Loucy (cell line): ENCODE results near the gene PLXDC1.
A peak's percentile ranks its signal among the peaks of the same experiment; 100 is the strongest.

Experiments used
- H2AFZ ChIP-seq: fragments of 200-600 bp; sonication (generic); 2 replicates; pipeline ENCODE4 v1.6.0; 2016; ENCODE audit warnings: antibody characterized with exemption, mild to moderate bottlenecking, low read length, moderate library complexity
- H3F3A ChIP-seq: fragments of 200-600 bp; 2 replicates; pipeline ENCODE4 v1.6.0; 2016; ENCODE audit warnings: antibody characterized with exemption, low read depth, mild to moderate bottlenecking
- H3K27me3 ChIP-seq: fragments of 200-600 bp; sonication (generic); 2 replicates; pipeline ENCODE4 v1.6.1; 2014; ENCODE audit warnings: low read length, mild to moderate bottlenecking; ENCODE audit not compliant: insufficient read depth, poor library complexity, severe bottlenecking
- H3K36me3 ChIP-seq: fragments of 200-600 bp; sonication (generic); 2 replicates; pipeline ENCODE4 v1.6.1; 2016; ENCODE audit warnings: low read length; ENCODE audit not compliant: insufficient read depth
- H3K4me1 ChIP-seq: fragments of 200-600 bp; sonication (generic); 2 replicates; pipeline ENCODE4 v1.5.1; 2014; ENCODE audit warnings: low read length, mild to moderate bottlenecking; ENCODE audit not compliant: insufficient read depth, poor library complexity, severe bottlenecking
- H3K4me2 ChIP-seq: fragments of 200-600 bp; sonication (generic); 2 replicates; pipeline ENCODE4 v1.6.0; 2014; ENCODE audit warnings: antibody characterized with exemption, low read length, low read depth, mild to moderate bottlenecking; ENCODE audit not compliant: poor library complexity, severe bottlenecking
- H3K4me3 ChIP-seq: fragments of 200-600 bp; sonication (generic); 2 replicates; pipeline ENCODE4 v1.5.1; 2014; ENCODE audit warnings: low read length, mild to moderate bottlenecking, mixed read lengths; ENCODE audit not compliant: poor library complexity, severe bottlenecking
- H3K79me2 ChIP-seq: fragments of 200-600 bp; sonication (generic); 2 replicates; pipeline ENCODE4 v1.6.1; 2014; ENCODE audit warnings: low read length; ENCODE audit not compliant: insufficient read depth
- H3K9ac ChIP-seq: fragments of 200-600 bp; sonication (generic); 2 replicates; pipeline ENCODE4 v1.6.0; 2014; ENCODE audit warnings: mild to moderate bottlenecking, low read depth, low read length, moderate library complexity; ENCODE audit not compliant: poor library complexity, severe bottlenecking
- H3K9me2 ChIP-seq: fragments of 200-600 bp; sonication (generic); replicated peaks from 2 replicates; pipeline ENCODE4 v1.6.1; 2016; ENCODE audit warnings: low read depth, low read length, mixed read lengths
- H3K9me3 ChIP-seq: fragments of 200-600 bp; sonication (generic); 2 replicates; pipeline ENCODE4 v1.6.1; 2014; ENCODE audit warnings: mild to moderate bottlenecking, antibody characterized with exemption, low read length, low read depth; ENCODE audit not compliant: insufficient read depth
- H4K20me1 ChIP-seq: fragments of 200-600 bp; sonication (generic); 2 replicates; pipeline ENCODE4 v1.6.0; 2014; ENCODE audit warnings: antibody characterized with exemption, low read length, mild to moderate bottlenecking; ENCODE audit not compliant: insufficient read depth, poor library complexity, severe bottlenecking
- CTCF ChIP-seq: fragments of 200-600 bp; sonication (generic); conservative IDR thresholded peaks from 2 replicates; pipeline ENCODE4 v1.5.1; 2014; ENCODE audit warnings: mild to moderate bottlenecking, antibody characterized with exemption, low read length
- EZH2phosphoT487 ChIP-seq: fragments of 200-600 bp; IDR thresholded peaks from 2 replicates; pipeline ENCODE4 v1.6.1; 2018; ENCODE audit warnings: antibody characterized with exemption, mild to moderate bottlenecking, moderate library complexity, borderline replicate concordance

The PLXDC1 gene

DNA sequence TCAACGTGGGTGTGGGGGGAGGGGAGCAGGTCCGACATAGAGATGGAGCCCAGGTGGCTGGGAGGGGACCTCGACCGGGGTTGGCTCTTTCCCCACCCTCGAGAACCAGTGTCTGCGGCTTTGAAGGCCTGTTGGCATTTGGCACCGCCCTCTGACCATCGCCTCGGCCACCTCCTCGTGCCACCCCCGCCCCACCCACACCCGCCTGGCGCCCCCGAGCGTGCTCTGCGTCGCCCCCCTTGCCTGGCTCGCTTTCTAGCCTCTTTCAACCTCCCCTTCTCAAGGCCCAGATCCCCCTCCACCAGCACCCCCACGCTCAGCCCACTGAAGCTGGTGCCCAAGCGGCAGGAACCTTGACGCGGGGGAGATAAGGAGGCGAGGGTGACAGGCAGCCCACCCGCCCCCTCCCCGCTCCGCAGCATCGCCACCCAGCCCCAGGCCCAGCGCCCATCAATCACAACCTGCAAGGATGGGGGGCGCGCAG, 45.4 kb upstream of the PLXDC1 start:
- Histone ChIP-seq H4K20me1 (peaks cover 58% of the 10 kb centered on the region), H3K4me3 (peak overlapping the region; percentile 95), H2AFZ (peak overlapping the region; percentile 69), H3K27me3 (peaks cover 4% of the 10 kb centered on the region), H3K4me2 (peak overlapping the region; percentile 97), H3K79me2 (peaks cover 72% of the 10 kb centered on the region), H3F3A (peaks cover 3% of the 10 kb centered on the region; the same call in 1 of the 2 replicates), H3K9me3 (no peaks in the 10 kb centered on the region), H3K9me2 (no peaks in the 10 kb centered on the region), H3K4me1 (peaks cover 59% of the 10 kb centered on the region), H3K9ac (peak overlapping the region; percentile 96), H3K36me3 (peaks cover 22% of the 10 kb centered on the region; the same call in 1 of the 2 replicates)
- TF ChIP-seq EZH2phosphoT487, result no peak
- no peak for TF ChIP-seq CTCF

DNA sequence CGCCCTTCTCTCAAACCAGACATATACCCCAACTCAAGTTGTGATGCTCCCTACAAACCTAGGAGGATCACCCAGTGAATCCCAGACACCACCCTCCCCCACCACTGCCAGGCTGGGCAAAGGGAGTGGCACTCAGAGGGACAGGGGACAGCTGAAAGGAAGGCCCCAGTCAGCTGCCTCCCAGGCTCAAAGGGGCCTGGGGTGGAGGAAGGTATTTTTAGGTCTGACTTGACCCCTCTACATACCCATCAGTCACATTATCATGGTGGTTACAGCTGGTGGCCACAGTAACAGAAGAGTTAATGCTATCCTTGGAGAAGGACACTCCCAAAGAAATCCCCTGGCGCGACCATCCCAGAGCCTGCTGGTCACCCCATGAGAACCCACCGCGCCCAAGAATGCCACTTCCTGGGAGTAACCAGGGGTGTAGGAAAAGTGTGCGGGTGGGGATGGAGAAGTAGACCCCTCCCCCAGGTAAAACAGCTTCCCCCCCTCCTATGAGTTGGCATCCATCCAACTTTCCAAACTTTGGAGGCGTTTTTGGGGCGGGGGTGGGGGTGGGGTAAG, 44.9 kb upstream of the PLXDC1 start:
- Histone ChIP-seq H3K4me2 (peak overlapping the region; percentile 97), H3K36me3 (peaks cover 24% of the 10 kb centered on the region; the same call in 1 of the 2 replicates), H4K20me1 (peaks cover 53% of the 10 kb centered on the region), H3K79me2 (peaks cover 67% of the 10 kb centered on the region), H3K4me1 (peaks cover 55% of the 10 kb centered on the region), H2AFZ (no peak overlapping the region), H3F3A (peaks cover 3% of the 10 kb centered on the region; the same call in 1 of the 2 replicates), H3K9me2 (no peaks in the 10 kb centered on the region), H3K27me3 (peaks cover 4% of the 10 kb centered on the region), H3K4me3 (peak overlapping the region; percentile 95), H3K9me3 (no peaks in the 10 kb centered on the region), H3K9ac (peak overlapping the region; percentile 96)
- no peak for TF ChIP-seq EZH2phosphoT487
- TF ChIP-seq CTCF, result no peak

GRCh38 chr17:39195568-39196160, 44.2 kb upstream of the PLXDC1 start:
- Histone ChIP-seq H3K9me2 (no peaks in the 10 kb centered on the region), H3K9ac (peak overlapping the region; percentile 96), H3K4me2 (peak overlapping the region; percentile 97), H2AFZ (no peak overlapping the region), H3K4me1 (peaks cover 49% of the 10 kb centered on the region), H3K36me3 (peaks cover 29% of the 10 kb centered on the region; the same call in 1 of the 2 replicates), H3F3A (peaks cover 3% of the 10 kb centered on the region; the same call in 1 of the 2 replicates), H3K4me3 (peak overlapping the region; percentile 95), H3K27me3 (peaks cover 3% of the 10 kb centered on the region), H3K9me3 (no peaks in the 10 kb centered on the region), H4K20me1 (peaks cover 46% of the 10 kb centered on the region), H3K79me2 (peaks cover 60% of the 10 kb centered on the region)
- TF ChIP-seq CTCF, result no peak
- TF ChIP-seq EZH2phosphoT487, result no peak
